HepG2 (cell line): ENCODE measurements around the gene RASGRP4. TPM values are rescaled to one million over a fixed set of nuclear protein-coding genes. Genes with fewer than 3 reads are reported as not detected.
A peak's percentile ranks its signal among the peaks of the same experiment; 100 is the strongest.
"Not testable (repeated sequence)": the region's sequence is repeated elsewhere in the genome, so short reads cannot be mapped to it uniquely, and the experiment has no call there.

Experiments used
- ATAC-seq: fragments of 200-7000 bp; cut with Tn5 transposase; 3 replicates; pipeline ENCODE4 v1.9.1; 2020; ENCODE audit warnings: mild to moderate bottlenecking, moderate library complexity
- BruUV-seq: library from RNA; stranded (reverse); fragments of 400-500 nt; replicated peaks from 2 replicates; lab custom pipeline; 2021; lab: Mats Ljungman, UMichigan
- CTCF ChIA-PET: fragments of 300-600 bp; formaldehyde crosslinking; extraction: SDS; loops from one replicate; lab custom pipeline; 2021; ENCODE audit warnings: low total read pairs, inconsistent platforms, low intra/inter-chr PET ratio; lab: Yijun Ruan, JAX
- POLR2A ChIA-PET: fragments of 350-600 bp; sonication (Branson Sonifier 250); formaldehyde crosslinking; loops from one replicate; lab custom pipeline; 2020; ENCODE audit warnings: antibody characterized with exemption, inconsistent platforms; lab: Yijun Ruan, JAX
- DNase-seq: peaks from one replicate; pipeline ENCODE4 v3.0.0-alpha.2; 2015; ENCODE audit warnings: low spot score
- FAIRE-seq: peaks from 3 replicates; lab custom pipeline; 2011; peaks lifted over from hg19 to GRCh38; lab: Jason Lieb, UNC
- H2AFZ ChIP-seq: one replicate; pipeline ENCODE4 v1.6.1; 2011; ENCODE audit warnings: low read length, inconsistent platforms
- H3K27ac ChIP-seq: fragments of 300-600 bp; 3 replicates; pipeline ENCODE4 v1.8.0; 2011; ENCODE audit warnings: mixed run types, mild to moderate bottlenecking, mixed read lengths, low read length, inconsistent platforms; ENCODE audit not compliant: insufficient read depth; ENCODE audit errors: extremely low read length
- H3K27me3 ChIP-seq, 2 experiments: fragments of 200-600 bp in 1 of 2; 2 replicates in 1 of 2; 3 replicates in 1 of 2; pipeline versions ENCODE4 v1.6.0 to v1.8.0; 2011; ENCODE audit warnings: low read length in 2 of 2, mild to moderate bottlenecking in 2 of 2, moderate library complexity in 2 of 2, inconsistent platforms in 1 of 2; ENCODE audit not compliant: insufficient read depth in 2 of 2, control insufficient read depth in 1 of 2
- H3K36me3 ChIP-seq, 2 experiments: fragments of 200-600 bp in 1 of 2; replicated peaks in 1 of 2; 2 replicates in 1 of 2; 3 replicates in 1 of 2; pipeline versions ENCODE4 v1.5.1 to v1.8.0; 2011; ENCODE audit warnings: low read length in 2 of 2, inconsistent platforms in 1 of 2; ENCODE audit not compliant: insufficient read depth in 2 of 2, control insufficient read depth in 1 of 2
- H3K4me1 ChIP-seq: 2 replicates; pipeline ENCODE4 v1.5.1; 2012; ENCODE audit warnings: low read length, inconsistent platforms; ENCODE audit not compliant: insufficient read depth
- H3K4me2 ChIP-seq: 2 replicates; pipeline ENCODE4 v1.6.0; 2011; ENCODE audit warnings: low read depth, low read length, inconsistent platforms
- H3K4me3 ChIP-seq, 3 experiments: fragments of 200-600 bp in 1 of 3; sonication (generic), shearing (Covaris generic) in 1 of 3; replicated peaks in 1 of 3; 2 replicates each; pipeline ENCODE4 v1.5.1; 2011 to 2016; ENCODE audit warnings: low read length in 3 of 3, inconsistent platforms in 2 of 3, low read depth in 2 of 3, mild to moderate bottlenecking in 2 of 3, control low read depth in 1 of 3, mixed read lengths in 1 of 3; ENCODE audit not compliant: insufficient read depth in 1 of 3
- H3K79me2 ChIP-seq: one replicate; pipeline ENCODE4 v1.6.1; 2011; ENCODE audit warnings: low read length, inconsistent platforms; ENCODE audit not compliant: insufficient read depth
- H3K9ac ChIP-seq: 2 replicates; pipeline ENCODE4 v1.6.0; 2011; ENCODE audit warnings: mild to moderate bottlenecking, low read depth, low read length, inconsistent platforms; ENCODE audit not compliant: insufficient read depth
- H3K9me3 ChIP-seq: 2 replicates; pipeline ENCODE4 v1.5.1; 2012; ENCODE audit warnings: mild to moderate bottlenecking, low read length
- H4K20me1 ChIP-seq: 2 replicates; pipeline ENCODE4 v1.6.0; 2011; ENCODE audit warnings: inconsistent platforms, mild to moderate bottlenecking, low read length, moderate library complexity; ENCODE audit not compliant: insufficient read depth
- BCL6 ChIP-seq: IDR thresholded peaks from 2 replicates; pipeline ENCODE4 v1.6.1; 2016; ENCODE audit warnings: missing genetic modification reagents, missing compliant biosample characterization
- CENPX ChIP-seq: sonication (generic); formaldehyde crosslinking; IDR thresholded peaks from 2 replicates; pipeline ENCODE4 v1.9.0; 2021; ENCODE audit warnings: mild to moderate bottlenecking, missing genetic modification reagents, moderate library complexity
- GABPB1 ChIP-seq: IDR thresholded peaks from 2 replicates; pipeline ENCODE4 v1.6.1; 2016; ENCODE audit warnings: mild to moderate bottlenecking, missing genetic modification reagents, moderate library complexity, missing compliant biosample characterization
- HOXA3 ChIP-seq: sonication (generic); formaldehyde crosslinking; IDR thresholded peaks from 2 replicates; pipeline ENCODE4 v1.5.0; 2020; ENCODE audit warnings: missing genetic modification reagents
- KLF13 ChIP-seq: sonication (generic); formaldehyde crosslinking; IDR thresholded peaks from 2 replicates; pipeline ENCODE4 v1.4.0; 2020; ENCODE audit warnings: mild to moderate bottlenecking, missing genetic modification reagents
- SOX5 ChIP-seq: IDR thresholded peaks from 2 replicates; pipeline ENCODE4 v1.6.1; 2016; ENCODE audit warnings: borderline replicate concordance
- SOX6 ChIP-seq, 2 experiments: fragments of 450-650 bp in 1 of 2; sonication (generic) in 1 of 2; formaldehyde crosslinking in 1 of 2; IDR thresholded peaks; 2 replicates each; pipeline versions ENCODE4 v1.4.0 to v1.6.1; 2017 to 2020; ENCODE audit warnings: antibody characterized with exemption in 1 of 2, mild to moderate bottlenecking in 1 of 2, missing genetic modification reagents in 1 of 2
- WGBS: methylation state at CpG from one replicate; pipeline ENCODE4 v1.1.6; 2017; ENCODE audit warnings: low lambda C conversion rate; 5-methylcytosine and 5-hydroxymethylcytosine counted together
- in situ Hi-C: cut with HindIII; loops from 2 replicates; pipeline ENCODE4 v1.10.0; 2017; ENCODE audit warnings: low pct_unique_long_range_greater_than_20kb; ENCODE audit not compliant: extremely low pct_ligation_motif_present
- intact Hi-C: fragments of 100-400 bp; cut with micrococcal nuclease; formaldehyde crosslinking; loops from one replicate; pipeline ENCODE4 v1.10.0; 2022; ENCODE audit not compliant: unreplicated experiment
- polyA plus RNA-seq, 8 experiments: library from polyadenylated mRNA; depleted of rRNA in 3 of 8; stranded (reverse) in 7 of 8; unstranded in 1 of 8; fragments of >200 nt; fragmentation: Illumina TruSeq in 4 of 8; extraction: Trizol in 4 of 8; gene quantifications; 2 replicates each; pipeline versions ENCODE4 v1.2.1 to v1.2.3, GENCODE V29; 2011 to 2016; ENCODE audit warnings: low read depth in 4 of 8, missing spikeins in 1 of 8, mixed read lengths in 1 of 8; ENCODE audit not compliant: insufficient read depth in 1 of 8
- total RNA-seq, 5 experiments: library from RNA; depleted of rRNA; stranded (reverse); fragments of >200 nt; fragmentation: Illumina TruSeq; extraction: Trizol; gene quantifications; 2 replicates each; pipeline ENCODE4 v1.2.3, GENCODE V29; 2016; ENCODE audit warnings: low read depth in 1 of 5
- TF ChIP-seq, protein P1 (sequence below): sonication (generic); formaldehyde crosslinking; IDR thresholded peaks from 2 replicates; pipeline ENCODE4 v1.4.0; 2020; ENCODE audit warnings: missing genetic modification reagents
- TF ChIP-seq, protein P2 (sequence below): sonication (generic); formaldehyde crosslinking; IDR thresholded peaks from 2 replicates; pipeline ENCODE4 v1.4.0; 2020; ENCODE audit warnings: missing genetic modification reagents, mild to moderate bottlenecking, borderline replicate concordance
- TF ChIP-seq, protein P3 (sequence below): sonication (generic); formaldehyde crosslinking; conservative IDR thresholded peaks from 2 replicates; pipeline ENCODE4 v1.4.0; 2020; ENCODE audit warnings: mild to moderate bottlenecking, missing genetic modification reagents, moderate library complexity
- TF ChIP-seq, protein P4 (sequence below): IDR thresholded peaks from 2 replicates; pipeline ENCODE4 v1.6.1; 2012; ENCODE audit warnings: inconsistent platforms

The RASGRP4 gene
- total and polyA plus RNA-seq, 2 of the 13 experiments (the other 11 are each of a cell fraction or from before 2014, with no cell fraction given): not detected

DNA sequence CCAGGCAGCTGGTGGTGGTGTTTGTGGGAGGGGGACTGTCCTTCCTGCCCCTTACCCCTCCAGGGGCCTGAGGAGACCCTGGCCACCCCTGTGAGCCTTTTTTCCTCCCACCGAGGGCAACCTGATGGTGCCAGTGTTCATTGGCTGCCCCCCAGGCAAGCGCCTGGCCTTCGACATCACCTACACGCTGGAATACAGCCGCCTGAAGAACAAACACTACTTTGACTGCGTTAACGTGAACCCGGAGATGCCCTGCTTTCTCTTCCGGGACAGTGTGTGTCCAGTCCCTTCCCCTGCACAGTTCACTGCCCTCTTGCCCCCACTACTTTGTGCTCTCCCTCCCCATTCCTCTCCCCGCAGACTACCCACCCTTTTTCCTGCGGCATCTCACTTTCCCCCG is 59.0 kb downstream of the RASGRP4 start (continued):
- TF ChIP-seq KLF13 (CRISPR knock-in tag): no peak
- peak; percentile 81 for TF ChIP-seq GABPB1 (CRISPR knock-in tag)
- TF ChIP-seq HOXA3 (CRISPR knock-in tag): 0 out of 2 replicates have a peak, but pooled peaks have one; percentile 17
- no peak for TF ChIP-seq CENPX
- TF ChIP-seq, protein P1, sequence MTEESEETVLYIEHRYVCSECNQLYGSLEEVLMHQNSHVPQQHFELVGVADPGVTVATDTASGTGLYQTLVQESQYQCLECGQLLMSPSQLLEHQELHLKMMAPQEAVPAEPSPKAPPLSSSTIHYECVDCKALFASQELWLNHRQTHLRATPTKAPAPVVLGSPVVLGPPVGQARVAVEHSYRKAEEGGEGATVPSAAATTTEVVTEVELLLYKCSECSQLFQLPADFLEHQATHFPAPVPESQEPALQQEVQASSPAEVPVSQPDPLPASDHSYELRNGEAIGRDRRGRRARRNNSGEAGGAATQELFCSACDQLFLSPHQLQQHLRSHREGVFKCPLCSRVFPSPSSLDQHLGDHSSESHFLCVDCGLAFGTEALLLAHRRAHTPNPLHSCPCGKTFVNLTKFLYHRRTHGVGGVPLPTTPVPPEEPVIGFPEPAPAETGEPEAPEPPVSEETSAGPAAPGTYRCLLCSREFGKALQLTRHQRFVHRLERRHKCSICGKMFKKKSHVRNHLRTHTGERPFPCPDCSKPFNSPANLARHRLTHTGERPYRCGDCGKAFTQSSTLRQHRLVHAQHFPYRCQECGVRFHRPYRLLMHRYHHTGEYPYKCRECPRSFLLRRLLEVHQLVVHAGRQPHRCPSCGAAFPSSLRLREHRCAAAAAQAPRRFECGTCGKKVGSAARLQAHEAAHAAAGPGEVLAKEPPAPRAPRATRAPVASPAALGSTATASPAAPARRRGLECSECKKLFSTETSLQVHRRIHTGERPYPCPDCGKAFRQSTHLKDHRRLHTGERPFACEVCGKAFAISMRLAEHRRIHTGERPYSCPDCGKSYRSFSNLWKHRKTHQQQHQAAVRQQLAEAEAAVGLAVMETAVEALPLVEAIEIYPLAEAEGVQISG: peak; percentile 28

DNA sequence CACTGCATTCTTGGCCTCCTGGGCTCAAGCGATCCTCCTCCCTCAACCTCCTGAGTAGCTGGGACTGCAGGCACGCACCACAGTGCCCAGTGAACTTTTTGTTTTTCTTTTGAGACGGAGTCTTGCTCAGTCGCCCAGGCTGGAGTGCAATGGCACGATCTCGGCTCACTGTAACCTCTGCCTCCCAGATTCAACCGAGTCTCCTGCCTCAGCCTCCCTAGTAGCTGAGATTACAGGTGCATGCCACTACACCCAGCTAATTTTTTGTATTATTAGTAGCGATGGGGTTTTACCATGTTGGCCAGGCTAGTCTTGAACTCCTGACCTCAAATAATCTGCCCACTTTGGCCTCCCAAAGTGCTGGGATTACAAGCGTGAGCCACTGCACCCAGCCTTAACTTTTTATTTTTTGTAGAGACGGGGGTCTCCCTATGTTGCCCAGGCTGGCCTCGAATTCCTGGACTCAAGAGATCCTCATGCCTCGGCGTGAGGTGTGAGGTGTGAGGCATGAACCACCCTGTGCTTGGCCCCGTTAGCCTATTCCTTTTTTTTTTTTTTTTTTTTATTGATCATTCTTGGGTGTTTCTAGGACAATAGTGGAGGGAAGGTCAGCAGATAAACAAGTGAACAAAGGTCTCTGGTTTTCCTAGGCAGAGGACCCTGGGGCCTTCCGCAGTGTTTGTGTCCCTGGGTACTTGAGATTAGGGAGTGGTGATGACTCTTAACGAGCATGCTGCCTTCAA is 62.9 kb downstream of the RASGRP4 start:
- CTCF ChIA-PET; TF ChIP-seq SOX6 (IDR thresholded peaks at IDR 0.05): not testable (repeated sequence)
- peak; percentile 83 for TF ChIP-seq BCL6 (CRISPR knock-in tag)
- TF ChIP-seq, protein P2, sequence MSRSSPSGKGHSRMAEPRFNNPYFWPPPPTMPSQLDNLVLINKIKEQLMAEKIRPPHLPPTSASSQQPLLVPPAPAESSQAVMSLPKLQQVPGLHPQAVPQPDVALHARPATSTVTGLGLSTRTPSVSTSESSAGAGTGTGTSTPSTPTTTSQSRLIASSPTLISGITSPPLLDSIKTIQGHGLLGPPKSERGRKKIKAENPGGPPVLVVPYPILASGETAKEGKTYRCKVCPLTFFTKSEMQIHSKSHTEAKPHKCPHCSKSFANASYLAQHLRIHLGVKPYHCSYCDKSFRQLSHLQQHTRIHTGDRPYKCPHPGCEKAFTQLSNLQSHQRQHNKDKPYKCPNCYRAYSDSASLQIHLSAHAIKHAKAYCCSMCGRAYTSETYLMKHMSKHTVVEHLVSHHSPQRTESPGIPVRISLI (CRISPR knock-in tag): 0 out of 2 replicates have a peak, but pooled peaks have one; percentile 33
- TF ChIP-seq, protein P3, sequence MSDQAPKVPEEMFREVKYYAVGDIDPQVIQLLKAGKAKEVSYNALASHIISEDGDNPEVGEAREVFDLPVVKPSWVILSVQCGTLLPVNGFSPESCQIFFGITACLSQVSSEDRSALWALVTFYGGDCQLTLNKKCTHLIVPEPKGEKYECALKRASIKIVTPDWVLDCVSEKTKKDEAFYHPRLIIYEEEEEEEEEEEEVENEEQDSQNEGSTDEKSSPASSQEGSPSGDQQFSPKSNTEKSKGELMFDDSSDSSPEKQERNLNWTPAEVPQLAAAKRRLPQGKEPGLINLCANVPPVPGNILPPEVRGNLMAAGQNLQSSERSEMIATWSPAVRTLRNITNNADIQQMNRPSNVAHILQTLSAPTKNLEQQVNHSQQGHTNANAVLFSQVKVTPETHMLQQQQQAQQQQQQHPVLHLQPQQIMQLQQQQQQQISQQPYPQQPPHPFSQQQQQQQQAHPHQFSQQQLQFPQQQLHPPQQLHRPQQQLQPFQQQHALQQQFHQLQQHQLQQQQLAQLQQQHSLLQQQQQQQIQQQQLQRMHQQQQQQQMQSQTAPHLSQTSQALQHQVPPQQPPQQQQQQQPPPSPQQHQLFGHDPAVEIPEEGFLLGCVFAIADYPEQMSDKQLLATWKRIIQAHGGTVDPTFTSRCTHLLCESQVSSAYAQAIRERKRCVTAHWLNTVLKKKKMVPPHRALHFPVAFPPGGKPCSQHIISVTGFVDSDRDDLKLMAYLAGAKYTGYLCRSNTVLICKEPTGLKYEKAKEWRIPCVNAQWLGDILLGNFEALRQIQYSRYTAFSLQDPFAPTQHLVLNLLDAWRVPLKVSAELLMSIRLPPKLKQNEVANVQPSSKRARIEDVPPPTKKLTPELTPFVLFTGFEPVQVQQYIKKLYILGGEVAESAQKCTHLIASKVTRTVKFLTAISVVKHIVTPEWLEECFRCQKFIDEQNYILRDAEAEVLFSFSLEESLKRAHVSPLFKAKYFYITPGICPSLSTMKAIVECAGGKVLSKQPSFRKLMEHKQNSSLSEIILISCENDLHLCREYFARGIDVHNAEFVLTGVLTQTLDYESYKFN (CRISPR knock-in tag): 0 out of 2 replicates have a peak, but pooled peaks have one; percentile 18
- TF ChIP-seq SOX6 (CRISPR knock-in tag; IDR thresholded peaks at IDR 0.05): peak; percentile 58; the same call in 1 of the 2 replicates
- TF ChIP-seq, protein P4, sequence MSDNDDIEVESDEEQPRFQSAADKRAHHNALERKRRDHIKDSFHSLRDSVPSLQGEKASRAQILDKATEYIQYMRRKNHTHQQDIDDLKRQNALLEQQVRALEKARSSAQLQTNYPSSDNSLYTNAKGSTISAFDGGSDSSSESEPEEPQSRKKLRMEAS: peak; percentile 64; the same call in 1 of the 2 replicates
- peak; percentile 29; the same call in 1 of the 2 replicates for TF ChIP-seq SOX5 (CRISPR knock-in tag)

More for the DNA sequence above, 62.9 kb downstream of the RASGRP4 start:
- H3K9ac ChIP-seq, H2AFZ ChIP-seq, H3K9me3 ChIP-seq, ATAC-seq, in situ Hi-C loops, H3K79me2 ChIP-seq, BruUV-seq, DNase-seq, H4K20me1 ChIP-seq, H3K36me3 ChIP-seq, H3K27ac ChIP-seq, FAIRE-seq: not testable (repeated sequence)
- Histone ChIP-seq H3K4me1 (peaks cover 45% of the 10 kb centered on the region), H3K4me3 (peak overlapping the region; percentile 57 to 75 (median 62); a peak in 3 of 6 replicates), H3K4me2 (peak overlapping the region; percentile 88), H3K27me3 (peaks cover 14 to 39% of the 10 kb centered on the region in 2 experiments; a peak in 4 of 5 replicates)
- POLR2A ChIA-PET: interaction anchor here (2.2 kb wide), 1 partner anchor 11 kb away, joined by 24 read pairs; the partner anchor contains the start of gene PSMD8
- 30% methylated on average over 14 of the region's 16 CpGs for WGBS
- intact Hi-C loops: loop anchor here (1.0 kb wide), 1 partner anchor 7 kb away; no protein-coding TSS in a partner anchor
